Ishikawa (cell line): ENCODE results near the gene KRTAP10-11.

Source experiments
- CEBPB ChIP-seq: IDR thresholded peaks from 2 replicates; pipeline ENCODE4 v1.6.1; 2012
- CREB1 ChIP-seq: IDR thresholded peaks from 2 replicates; pipeline ENCODE4 v1.6.1; 2012; ENCODE audit warnings: low read depth
- EP300 ChIP-seq: IDR thresholded peaks from 2 replicates; pipeline ENCODE4 v1.6.1; 2012; ENCODE audit warnings: borderline replicate concordance
- MAX ChIP-seq: IDR thresholded peaks from 2 replicates; pipeline ENCODE4 v1.6.1; 2012
- RAD21 ChIP-seq: IDR thresholded peaks from 2 replicates; pipeline ENCODE4 v1.6.1; 2012; ENCODE audit warnings: low read depth
- REST ChIP-seq: IDR thresholded peaks from 2 replicates; pipeline ENCODE4 v1.6.1; 2012; ENCODE audit warnings: low read depth, mild to moderate bottlenecking
- TAF1 ChIP-seq: IDR thresholded peaks from 2 replicates; pipeline ENCODE4 v1.6.1; 2012; ENCODE audit warnings: low read depth, mild to moderate bottlenecking

GRCh38 chr21:44625756-44626155 lies 20.5 kb upstream of the KRTAP10-11 start:
- TF ChIP-seq MAX (no peak), CEBPB (no peak), REST (no peak), CREB1 (no peak), RAD21 (no peak), EP300 (no peak), TAF1 (no peak)
